Sigmoid colon (tissue), 3 donors: Measurements from ENCODE around the gene FYN.

Source experiments
- CTCF ChIP-seq, 4 experiments: fragments of 450-650 bp in 3 of 4; fragments of 200-600 bp in 1 of 4; IDR thresholded peaks; one replicate each; pipeline ENCODE4 v1.5.1; 2016 to 2019; ENCODE audit warnings: antibody characterized with exemption in 4 of 4, mild to moderate bottlenecking in 3 of 4, moderate library complexity in 2 of 4
- POLR2A ChIP-seq, 2 donors: fragments of 450-650 bp; IDR thresholded peaks; one replicate each; pipeline ENCODE4 v1.6.1; 2016; ENCODE audit warnings: antibody characterized with exemption in 2 of 2, mild to moderate bottlenecking in 2 of 2, moderate library complexity in 2 of 2

- TF ChIP-seq CTCF (IDR thresholded peaks at IDR 0.05): no peak
- no peak for TF ChIP-seq POLR2A (IDR thresholded peaks at IDR 0.05)
These were observed 106.9 kb downstream of the FYN start for GRCh38 chr6:111766201-111766857.
